Panc1 (cell line): Measurements from ENCODE around the gene DNER. TPM values are rescaled to one million over a fixed set of nuclear protein-coding genes. Genes with fewer than 3 reads are reported as not detected.

Experiments
- ATAC-seq: fragments of 200-7000 bp; cut with Tn5 transposase; 2 replicates; pipeline ENCODE4 v1.9.1; 2020; ENCODE audit warnings: mild to moderate bottlenecking, moderate library complexity
- BruUV-seq: library from RNA; stranded (reverse); fragments of 400-500 nt; replicated peaks from 2 replicates; lab custom pipeline; 2021; lab: Mats Ljungman, UMichigan
- CTCF ChIA-PET: fragments of 300-600 bp; sonication (Branson Sonifier 250); formaldehyde crosslinking; loops from one replicate; lab custom pipeline; 2022; ENCODE audit warnings: antibody characterized with exemption; lab: Charles Lee
- POLR2A ChIA-PET: fragments of 300-600 bp; sonication (Branson Sonifier 250); formaldehyde crosslinking; loops from one replicate; lab custom pipeline; 2022; ENCODE audit warnings: antibody characterized with exemption; lab: Charles Lee
- DNase-seq: peaks from one replicate; pipeline ENCODE4 v3.0.0-alpha.2; 2010; ENCODE audit warnings: low read depth, low spot score
- H3K27ac ChIP-seq: 2 replicates; pipeline ENCODE4 v1.5.1; 2011; ENCODE audit warnings: mild to moderate bottlenecking, low read length, inconsistent platforms
- H3K27me3 ChIP-seq: fragments of 200-500 bp; sonication (Bioruptor generic); 2 replicates; pipeline ENCODE4 v1.6.0; 2014; ENCODE audit warnings: low read length, inconsistent platforms; ENCODE audit not compliant: control insufficient read depth, insufficient read depth
- H3K36me3 ChIP-seq: fragments of 200-500 bp; sonication (Bioruptor generic); 2 replicates; pipeline ENCODE4 v1.5.1; 2014; ENCODE audit warnings: inconsistent platforms, mild to moderate bottlenecking, low read length, moderate library complexity; ENCODE audit not compliant: control insufficient read depth, insufficient read depth
- H3K4me1 ChIP-seq: 2 replicates; pipeline ENCODE4 v1.5.1; 2011; ENCODE audit warnings: inconsistent platforms, mild to moderate bottlenecking, low read length, moderate library complexity; ENCODE audit not compliant: control insufficient read depth, insufficient read depth
- H3K4me3 ChIP-seq, 2 experiments: 2 replicates each; pipeline ENCODE4 v1.5.1; 2011 to 2012; ENCODE audit warnings: low read depth in 2 of 2, low read length in 2 of 2, mild to moderate bottlenecking in 2 of 2, inconsistent platforms in 1 of 2, moderate library complexity in 1 of 2
- H3K9me3 ChIP-seq: fragments of 200-500 bp; sonication (Bioruptor generic); 2 replicates; pipeline ENCODE4 v1.5.1; 2014; ENCODE audit warnings: low read depth, mild to moderate bottlenecking, inconsistent platforms, low read length, moderate library complexity; ENCODE audit not compliant: control insufficient read depth, insufficient read depth
- POLR2AphosphoS5 ChIP-seq: IDR thresholded peaks from 2 replicates; pipeline ENCODE4 v1.6.1; 2012; ENCODE audit warnings: mild to moderate bottlenecking, low read depth, low read length, moderate library complexity
- SIN3A ChIP-seq: IDR thresholded peaks from 2 replicates; pipeline ENCODE4 v1.6.1; 2012; ENCODE audit warnings: low read depth, mild to moderate bottlenecking, low read length, moderate library complexity, borderline replicate concordance; ENCODE audit not compliant: insufficient read depth
- TCF7L2 ChIP-seq: IDR thresholded peaks from 2 replicates; pipeline ENCODE4 v1.6.1; 2011; ENCODE audit warnings: mild to moderate bottlenecking, low read depth, low read length, inconsistent platforms
- in situ Hi-C: cut with HindIII; loops from 2 replicates; pipeline ENCODE4 v1.10.0; 2016; ENCODE audit warnings: low sequenced_read_pairs, low pct_unique_long_range_greater_than_20kb
- intact Hi-C: fragments of 100-400 bp; cut with micrococcal nuclease; formaldehyde crosslinking; loops from one replicate; pipeline ENCODE4 v1.10.0; 2022; ENCODE audit not compliant: unreplicated experiment
- total RNA-seq: library from RNA; stranded (reverse); gene quantifications from one replicate; pipeline ENCODE4 v1.2.1, GENCODE V29; 2021; ENCODE audit not compliant: unreplicated experiment
- TF ChIP-seq, protein P1 (sequence below), 2 experiments: IDR thresholded peaks; 2 replicates each; pipeline ENCODE4 v1.6.1; 2011 to 2012; ENCODE audit warnings: low read depth in 2 of 2, control low read depth in 1 of 2, low read length in 1 of 2, mild to moderate bottlenecking in 1 of 2, moderate library complexity in 1 of 2; ENCODE audit not compliant: insufficient read depth in 1 of 2
- TF ChIP-seq, protein P2 (sequence below): fragments of 450-650 bp; IDR thresholded peaks from 2 replicates; pipeline ENCODE4 v1.5.1; 2017; ENCODE audit warnings: mild to moderate bottlenecking

Gene DNER
- total RNA-seq, 1 experiment from 2014 or later = 0.31 TPM

DNA sequence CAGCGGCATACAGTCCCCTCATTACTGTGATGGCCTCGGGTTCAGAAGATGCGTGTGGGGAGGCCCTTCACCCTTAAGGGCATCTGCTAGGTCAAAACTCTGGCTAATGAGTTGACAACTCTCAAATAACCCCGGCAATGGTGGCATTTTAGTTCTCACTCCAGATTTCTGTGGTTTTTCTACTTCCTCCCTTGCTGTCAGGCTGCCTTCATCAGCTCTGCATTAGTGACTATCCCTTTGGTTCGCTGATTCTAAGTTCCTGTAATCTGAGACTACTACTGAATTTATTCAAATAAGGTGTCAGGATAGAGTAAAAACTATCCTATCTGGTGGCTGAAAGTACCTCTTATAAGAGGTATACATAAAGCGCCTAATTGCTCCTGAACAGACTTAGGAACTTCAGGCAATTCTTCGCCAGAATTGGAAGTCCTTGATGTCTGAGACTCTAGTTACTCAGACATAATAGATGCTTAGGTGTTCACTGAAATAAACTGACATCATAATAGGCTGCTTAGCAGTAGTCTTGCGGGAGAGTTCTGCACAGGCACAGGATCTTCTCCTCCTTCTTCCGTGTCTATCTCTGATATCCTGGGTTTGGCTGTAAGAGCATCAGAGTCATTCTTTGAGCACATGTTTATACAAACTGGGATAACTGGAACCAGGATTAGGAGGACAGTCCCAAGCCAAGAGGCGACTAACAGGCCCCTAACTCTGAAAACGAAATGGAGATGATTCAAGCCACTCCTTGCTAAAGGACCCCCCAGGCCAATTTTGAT lies 194.5 kb downstream of the DNER start:
- H3K4me1 ChIP-seq = no peaks in the 10 kb centered on the region
- in situ Hi-C loops (no loop called here), intact Hi-C loops (no loop called here)
- TF ChIP-seq, protein P1, sequence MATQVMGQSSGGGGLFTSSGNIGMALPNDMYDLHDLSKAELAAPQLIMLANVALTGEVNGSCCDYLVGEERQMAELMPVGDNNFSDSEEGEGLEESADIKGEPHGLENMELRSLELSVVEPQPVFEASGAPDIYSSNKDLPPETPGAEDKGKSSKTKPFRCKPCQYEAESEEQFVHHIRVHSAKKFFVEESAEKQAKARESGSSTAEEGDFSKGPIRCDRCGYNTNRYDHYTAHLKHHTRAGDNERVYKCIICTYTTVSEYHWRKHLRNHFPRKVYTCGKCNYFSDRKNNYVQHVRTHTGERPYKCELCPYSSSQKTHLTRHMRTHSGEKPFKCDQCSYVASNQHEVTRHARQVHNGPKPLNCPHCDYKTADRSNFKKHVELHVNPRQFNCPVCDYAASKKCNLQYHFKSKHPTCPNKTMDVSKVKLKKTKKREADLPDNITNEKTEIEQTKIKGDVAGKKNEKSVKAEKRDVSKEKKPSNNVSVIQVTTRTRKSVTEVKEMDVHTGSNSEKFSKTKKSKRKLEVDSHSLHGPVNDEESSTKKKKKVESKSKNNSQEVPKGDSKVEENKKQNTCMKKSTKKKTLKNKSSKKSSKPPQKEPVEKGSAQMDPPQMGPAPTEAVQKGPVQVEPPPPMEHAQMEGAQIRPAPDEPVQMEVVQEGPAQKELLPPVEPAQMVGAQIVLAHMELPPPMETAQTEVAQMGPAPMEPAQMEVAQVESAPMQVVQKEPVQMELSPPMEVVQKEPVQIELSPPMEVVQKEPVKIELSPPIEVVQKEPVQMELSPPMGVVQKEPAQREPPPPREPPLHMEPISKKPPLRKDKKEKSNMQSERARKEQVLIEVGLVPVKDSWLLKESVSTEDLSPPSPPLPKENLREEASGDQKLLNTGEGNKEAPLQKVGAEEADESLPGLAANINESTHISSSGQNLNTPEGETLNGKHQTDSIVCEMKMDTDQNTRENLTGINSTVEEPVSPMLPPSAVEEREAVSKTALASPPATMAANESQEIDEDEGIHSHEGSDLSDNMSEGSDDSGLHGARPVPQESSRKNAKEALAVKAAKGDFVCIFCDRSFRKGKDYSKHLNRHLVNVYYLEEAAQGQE (IDR thresholded peaks at IDR 0.05; ENCODE audit: insufficient read depth in 1 of 2, low read depth in 2 of 2, low read length in 1 of 2) = no peak
- TF ChIP-seq SIN3A = no peak
- TF ChIP-seq, protein P2, sequence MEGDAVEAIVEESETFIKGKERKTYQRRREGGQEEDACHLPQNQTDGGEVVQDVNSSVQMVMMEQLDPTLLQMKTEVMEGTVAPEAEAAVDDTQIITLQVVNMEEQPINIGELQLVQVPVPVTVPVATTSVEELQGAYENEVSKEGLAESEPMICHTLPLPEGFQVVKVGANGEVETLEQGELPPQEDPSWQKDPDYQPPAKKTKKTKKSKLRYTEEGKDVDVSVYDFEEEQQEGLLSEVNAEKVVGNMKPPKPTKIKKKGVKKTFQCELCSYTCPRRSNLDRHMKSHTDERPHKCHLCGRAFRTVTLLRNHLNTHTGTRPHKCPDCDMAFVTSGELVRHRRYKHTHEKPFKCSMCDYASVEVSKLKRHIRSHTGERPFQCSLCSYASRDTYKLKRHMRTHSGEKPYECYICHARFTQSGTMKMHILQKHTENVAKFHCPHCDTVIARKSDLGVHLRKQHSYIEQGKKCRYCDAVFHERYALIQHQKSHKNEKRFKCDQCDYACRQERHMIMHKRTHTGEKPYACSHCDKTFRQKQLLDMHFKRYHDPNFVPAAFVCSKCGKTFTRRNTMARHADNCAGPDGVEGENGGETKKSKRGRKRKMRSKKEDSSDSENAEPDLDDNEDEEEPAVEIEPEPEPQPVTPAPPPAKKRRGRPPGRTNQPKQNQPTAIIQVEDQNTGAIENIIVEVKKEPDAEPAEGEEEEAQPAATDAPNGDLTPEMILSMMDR = no peak
- no peak for TF ChIP-seq POLR2AphosphoS5
- no peak for TF ChIP-seq TCF7L2
- DNase-seq (no peak), ATAC-seq (no peak)
- H3K4me3 ChIP-seq = no peak overlapping the region
- ChIA-PET POLR2A (no interaction called here), CTCF (no interaction called here)
- H3K27me3 ChIP-seq = peaks cover 6% of the 10 kb centered on the region
- H3K36me3 ChIP-seq = no peaks in the 10 kb centered on the region
- no peak overlapping the region for H3K27ac ChIP-seq
- no TSS peak for BruUV-seq
- H3K9me3 ChIP-seq = no peaks in the 10 kb centered on the region

DNA sequence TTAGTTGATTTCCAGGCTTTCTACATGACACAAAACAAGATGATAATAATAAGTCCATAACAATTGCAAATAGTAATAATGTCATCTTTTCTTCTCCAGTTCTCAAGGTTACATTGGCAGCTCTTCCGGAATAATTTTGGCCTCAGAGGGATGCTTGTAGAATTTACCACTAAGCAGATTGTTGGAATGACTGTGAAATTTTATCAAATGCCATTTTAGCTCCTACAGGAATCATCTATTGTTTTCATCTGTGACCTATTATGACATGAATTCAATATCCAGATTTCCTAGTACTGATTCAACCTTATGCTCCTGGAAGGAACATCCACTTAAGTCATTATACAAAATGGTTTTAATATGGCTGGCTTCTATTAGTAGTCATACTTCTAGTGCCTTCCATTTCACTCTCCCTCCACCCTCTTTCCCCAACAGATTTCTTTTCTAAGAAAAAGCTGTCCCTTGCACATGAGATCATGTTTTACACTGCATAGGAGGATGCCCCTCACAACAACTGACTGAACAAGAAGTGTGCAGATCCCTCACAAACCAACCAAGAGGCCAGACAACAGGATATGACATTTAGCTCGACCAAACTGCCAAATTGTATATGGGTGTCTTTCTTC lies 200.0 kb downstream of the DNER start:
- CTCF ChIA-PET = no interaction called here
- intact Hi-C loops = no loop called here

More for the DNA sequence above, 200.0 kb downstream of the DNER start:
- Histone ChIP-seq H3K4me1 (no peaks in the 10 kb centered on the region), H3K27ac (no peak overlapping the region), H3K4me3 (no peak overlapping the region), H3K27me3 (no peaks in the 10 kb centered on the region), H3K36me3 (no peaks in the 10 kb centered on the region), H3K9me3 (no peaks in the 10 kb centered on the region)
- POLR2A ChIA-PET = no interaction called here
- in situ Hi-C loops = no loop called here
- no TSS peak for BruUV-seq
- ATAC-seq (no peak), DNase-seq (no peak)
- no peak for TF ChIP-seq SIN3A
- TF ChIP-seq TCF7L2 = no peak
- TF ChIP-seq, protein P2 = no peak
- TF ChIP-seq POLR2AphosphoS5 = no peak
- TF ChIP-seq, protein P1 (IDR thresholded peaks at IDR 0.05; ENCODE audit: insufficient read depth in 1 of 2, low read depth in 2 of 2, low read length in 1 of 2) = no peak
